ENCODE results near the gene KLHL21.
A peak's percentile ranks its signal among the peaks of the same experiment; 100 is the strongest.

DNA sequence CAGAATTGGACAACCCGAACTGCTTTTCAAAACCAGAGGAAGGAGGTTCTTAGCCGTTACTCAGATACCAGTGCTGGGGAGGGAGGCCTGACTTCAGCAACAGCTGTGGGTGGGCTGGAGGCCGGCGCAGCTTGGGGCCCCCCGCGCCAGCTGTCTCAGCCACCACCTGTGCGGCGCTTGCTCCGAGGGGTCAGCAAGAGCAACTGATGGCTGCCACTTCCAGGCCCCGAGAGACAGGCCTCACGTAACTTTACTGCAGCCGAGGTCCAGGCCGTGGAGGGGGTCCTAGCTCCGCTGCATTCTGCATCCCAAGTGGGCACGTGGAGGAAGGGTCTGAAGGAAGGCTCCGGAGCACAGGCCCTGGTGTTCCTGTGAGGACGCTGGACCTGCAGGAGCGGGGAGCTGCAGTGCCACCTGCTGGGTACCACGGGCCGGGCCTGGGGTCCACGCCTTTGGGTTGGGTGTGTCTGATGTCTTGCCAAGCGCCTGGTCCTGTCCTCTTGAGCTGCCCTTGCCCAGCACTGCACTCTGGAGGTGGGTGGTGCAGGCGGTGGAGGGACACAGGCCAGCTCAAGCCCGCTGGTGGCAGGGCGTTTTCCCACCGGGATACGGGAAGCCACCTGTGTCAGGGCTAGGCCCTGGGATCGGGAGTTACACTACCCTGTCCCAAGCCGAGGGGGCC, 31.8 kb upstream of the KLHL21 start:
- TF ChIP-seq CTCF (IDR thresholded peaks at IDR 0.05 in 2 of 3, conservative IDR thresholded peaks at IDR 0.05 in 1 of 3; ENCODE audit: borderline replicate concordance in 1 of 3, insufficient read depth in 1 of 3, low read depth in 2 of 3, low read length in 2 of 3), result peak; percentile 50 to 69 (median 63); a peak in 5 of 6 replicates
- TF ChIP-seq POLR2A (IDR thresholded peaks at IDR 0.05; ENCODE audit: borderline replicate concordance, extremely low read depth, insufficient read depth, insufficient read length), result no peak
- TF ChIP-seq, protein P1, sequence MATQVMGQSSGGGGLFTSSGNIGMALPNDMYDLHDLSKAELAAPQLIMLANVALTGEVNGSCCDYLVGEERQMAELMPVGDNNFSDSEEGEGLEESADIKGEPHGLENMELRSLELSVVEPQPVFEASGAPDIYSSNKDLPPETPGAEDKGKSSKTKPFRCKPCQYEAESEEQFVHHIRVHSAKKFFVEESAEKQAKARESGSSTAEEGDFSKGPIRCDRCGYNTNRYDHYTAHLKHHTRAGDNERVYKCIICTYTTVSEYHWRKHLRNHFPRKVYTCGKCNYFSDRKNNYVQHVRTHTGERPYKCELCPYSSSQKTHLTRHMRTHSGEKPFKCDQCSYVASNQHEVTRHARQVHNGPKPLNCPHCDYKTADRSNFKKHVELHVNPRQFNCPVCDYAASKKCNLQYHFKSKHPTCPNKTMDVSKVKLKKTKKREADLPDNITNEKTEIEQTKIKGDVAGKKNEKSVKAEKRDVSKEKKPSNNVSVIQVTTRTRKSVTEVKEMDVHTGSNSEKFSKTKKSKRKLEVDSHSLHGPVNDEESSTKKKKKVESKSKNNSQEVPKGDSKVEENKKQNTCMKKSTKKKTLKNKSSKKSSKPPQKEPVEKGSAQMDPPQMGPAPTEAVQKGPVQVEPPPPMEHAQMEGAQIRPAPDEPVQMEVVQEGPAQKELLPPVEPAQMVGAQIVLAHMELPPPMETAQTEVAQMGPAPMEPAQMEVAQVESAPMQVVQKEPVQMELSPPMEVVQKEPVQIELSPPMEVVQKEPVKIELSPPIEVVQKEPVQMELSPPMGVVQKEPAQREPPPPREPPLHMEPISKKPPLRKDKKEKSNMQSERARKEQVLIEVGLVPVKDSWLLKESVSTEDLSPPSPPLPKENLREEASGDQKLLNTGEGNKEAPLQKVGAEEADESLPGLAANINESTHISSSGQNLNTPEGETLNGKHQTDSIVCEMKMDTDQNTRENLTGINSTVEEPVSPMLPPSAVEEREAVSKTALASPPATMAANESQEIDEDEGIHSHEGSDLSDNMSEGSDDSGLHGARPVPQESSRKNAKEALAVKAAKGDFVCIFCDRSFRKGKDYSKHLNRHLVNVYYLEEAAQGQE (IDR thresholded peaks at IDR 0.05; ENCODE audit: low read depth), result no peak
